Sigmoid colon (tissue), 4 donors: ENCODE data around the gene PDE7B.

ENCODE experiments used
- CTCF ChIP-seq, 4 experiments: fragments of 450-650 bp in 3 of 4; fragments of 200-600 bp in 1 of 4; IDR thresholded peaks; one replicate each; pipeline ENCODE4 v1.5.1; 2016 to 2019; ENCODE audit warnings: antibody characterized with exemption in 4 of 4, mild to moderate bottlenecking in 3 of 4, moderate library complexity in 2 of 4
- EP300 ChIP-seq, 4 donors: sonication (generic); formaldehyde crosslinking; IDR thresholded peaks; one replicate each; pipeline ENCODE4 v1.6.1; 2017; ENCODE audit warnings: antibody characterized with exemption in 4 of 4

DNA sequence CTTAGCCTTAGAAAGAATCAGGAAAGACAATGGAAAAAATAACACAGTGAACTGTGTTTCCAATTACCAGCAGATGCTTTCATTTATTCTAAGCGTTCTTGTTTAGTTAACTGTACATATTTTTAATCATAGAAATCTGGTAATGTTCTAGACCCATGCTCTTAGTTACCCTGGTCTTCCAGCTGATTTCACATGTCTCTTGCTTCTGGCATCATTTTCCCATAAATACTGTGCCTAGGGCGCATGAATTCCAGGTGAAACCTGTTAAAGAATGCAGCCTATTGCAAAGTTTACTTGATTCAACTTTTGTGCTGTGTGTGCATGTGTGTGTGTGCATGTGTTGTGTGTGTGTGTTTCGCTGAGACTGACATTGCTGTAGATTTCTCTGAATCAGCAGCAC is 178.6 kb downstream of the PDE7B start:
- no peak for TF ChIP-seq CTCF (IDR thresholded peaks at IDR 0.05)
- TF ChIP-seq EP300 (IDR thresholded peaks at IDR 0.05): no peak
